Hindlimb muscle (tissue), 1 donor: ENCODE results near the gene STK24. TPM values are rescaled to one million over a fixed set of nuclear protein-coding genes. Genes with fewer than 3 reads are reported as not detected.
"Not testable (repeated sequence)": the region's sequence is repeated elsewhere in the genome, so short reads cannot be mapped to it uniquely, and the experiment has no call there.

ENCODE experiments used
- DNase-seq: peaks from one replicate; pipeline ENCODE4 v3.0.0-alpha.2; 2013
- polyA plus RNA-seq: library from polyadenylated mRNA; unstranded; fragments of 120-200 nt; gene quantifications from one replicate; pipeline ENCODE4 v1.2.1, GENCODE V29; 2013; ENCODE audit not compliant: insufficient read length

The STK24 gene
- 43.1 TPM for polyA plus RNA-seq

GRCh38 chr13:98576963-98577835 is at the start of gene STK24:
TSS of gene STK24 (minus strand) at chr13:98577107. CDS start at chr13:98576786, 321 bp downstream.
- DNase-seq = peak; percentile 83

GRCh38 chr13:98626298-98626935 is 49.5 kb upstream of the STK24 start:
- no peak for DNase-seq

- DNase-seq = not testable (repeated sequence)
Observed at GRCh38 chr13:98624589-98624988, 47.7 kb upstream of the STK24 start.

- no peak for DNase-seq
Observed at GRCh38 chr13:98622931-98623331, 46.0 kb upstream of the STK24 start.

- DNase-seq = no peak
Observed at GRCh38 chr13:98619556-98619955, 42.6 kb upstream of the STK24 start.

GRCh38 chr13:98615595-98615994 is 38.7 kb upstream of the STK24 start:
- not testable (repeated sequence) for DNase-seq

- DNase-seq = no peak
Observed at GRCh38 chr13:98613591-98613990, 36.7 kb upstream of the STK24 start.

GRCh38 chr13:98609756-98610155 is 32.8 kb upstream of the STK24 start:
- no peak for DNase-seq

- DNase-seq = no peak
Observed at GRCh38 chr13:98606296-98606695, 29.4 kb upstream of the STK24 start.

GRCh38 chr13:98599502-98600328 is 22.8 kb upstream of the STK24 start:
- no peak for DNase-seq

GRCh38 chr13:98598043-98598442 is 21.1 kb upstream of the STK24 start:
- DNase-seq = no peak

GRCh38 chr13:98595134-98595533 is 18.2 kb upstream of the STK24 start:
- no peak for DNase-seq

- DNase-seq = no peak
Observed at GRCh38 chr13:98592362-98592732, 15.4 kb upstream of the STK24 start.

GRCh38 chr13:98591721-98592361 is 14.9 kb upstream of the STK24 start:
- DNase-seq = no peak

- DNase-seq = not testable (repeated sequence)
Observed at GRCh38 chr13:98590471-98590870, 13.6 kb upstream of the STK24 start.

- DNase-seq = not testable (repeated sequence)
Observed at GRCh38 chr13:98589516-98589915, 12.6 kb upstream of the STK24 start.

- no peak for DNase-seq
Observed at GRCh38 chr13:98586400-98587345, 9.8 kb upstream of the STK24 start.

GRCh38 chr13:98585946-98586345 is 9.0 kb upstream of the STK24 start:
- DNase-seq = no peak

- no peak for DNase-seq
Observed at GRCh38 chr13:98585398-98585754, 8.5 kb upstream of the STK24 start.

GRCh38 chr13:98584668-98585397 is 7.9 kb upstream of the STK24 start:
- no peak for DNase-seq

GRCh38 chr13:98582947-98583346 is 6.0 kb upstream of the STK24 start:
- DNase-seq = no peak
